ENCODE results near the gene CASKIN1.

- TF ChIP-seq POLR2A (IDR thresholded peaks at IDR 0.05; ENCODE audit: low read length) (no peak), GATA1 (IDR thresholded peaks at IDR 0.05; ENCODE audit: low read depth, low read length) (no peak)
These were observed 1.9 kb upstream of the CASKIN1 start for GRCh38 chr16:2198283-2198682.
